ENCODE data around the gene RECK.
"Not testable (repeated sequence)": the region's sequence is repeated elsewhere in the genome, so short reads cannot be mapped to it uniquely, and the experiment has no call there.

RECK gene

GRCh38 chr9:36150574-36151315 lies 114.0 kb downstream of the RECK start:
- no peak for DNase-seq
- Histone ChIP-seq H3K36me3 (ENCODE audit: control insufficient read depth, insufficient read depth, low read length) (peaks cover 3% of the 10 kb centered on the region), H3K4me3 (ENCODE audit: insufficient read depth, low read depth, low read length, poor library complexity, severe bottlenecking) (no peak overlapping the region), H3K27me3 (replicated peaks; ENCODE audit: control insufficient read depth, insufficient read depth, low read length, poor library complexity, severe bottlenecking) (no peaks in the 10 kb centered on the region), H3K27ac (ENCODE audit: insufficient read depth, low read length, poor library complexity, severe bottlenecking) (peak overlapping the region; percentile 90), H3K4me1 (ENCODE audit: control insufficient read depth, insufficient read depth, low read length, poor library complexity, severe bottlenecking) (peaks cover 68% of the 10 kb centered on the region), H3K9me3 (ENCODE audit: control insufficient read depth, low read length) (no peaks in the 10 kb centered on the region)

- H3K9me3 ChIP-seq (ENCODE audit: control insufficient read depth, low read length): no peaks in the 10 kb centered on the region
- peak overlapping the region; percentile 90 for H3K27ac ChIP-seq (ENCODE audit: insufficient read depth, low read length, poor library complexity, severe bottlenecking)
- H3K27me3 ChIP-seq (replicated peaks; ENCODE audit: control insufficient read depth, insufficient read depth, low read length, poor library complexity, severe bottlenecking): no peaks in the 10 kb centered on the region
- peaks cover 4% of the 10 kb centered on the region for H3K36me3 ChIP-seq (ENCODE audit: control insufficient read depth, insufficient read depth, low read length)
- peaks cover 60% of the 10 kb centered on the region for H3K4me1 ChIP-seq (ENCODE audit: control insufficient read depth, insufficient read depth, low read length, poor library complexity, severe bottlenecking)
- H3K4me3 ChIP-seq (ENCODE audit: insufficient read depth, low read depth, low read length, poor library complexity, severe bottlenecking): peak overlapping the region; percentile 42
- DNase-seq: peak; percentile 84 to 88 (median 87)
These were observed 114.8 kb downstream of the RECK start for GRCh38 chr9:36151316-36152210.

- H3K9me3 ChIP-seq (ENCODE audit: control insufficient read depth, low read length): no peaks in the 10 kb centered on the region
- H3K4me3 ChIP-seq (ENCODE audit: insufficient read depth, low read depth, low read length, poor library complexity, severe bottlenecking): no peak overlapping the region
- H3K4me1 ChIP-seq (ENCODE audit: control insufficient read depth, insufficient read depth, low read length, poor library complexity, severe bottlenecking): peaks cover 51% of the 10 kb centered on the region
- peak overlapping the region; percentile 90 for H3K27ac ChIP-seq (ENCODE audit: insufficient read depth, low read length, poor library complexity, severe bottlenecking)
- H3K27me3 ChIP-seq (replicated peaks; ENCODE audit: control insufficient read depth, insufficient read depth, low read length, poor library complexity, severe bottlenecking): no peaks in the 10 kb centered on the region
- no peak for DNase-seq
- H3K36me3 ChIP-seq (ENCODE audit: control insufficient read depth, insufficient read depth, low read length): peaks cover 4% of the 10 kb centered on the region
These were observed 116.2 kb downstream of the RECK start for GRCh38 chr9:36152741-36153438.

GRCh38 chr9:36153746-36154145 lies 117.0 kb downstream of the RECK start:
- H3K9me3 ChIP-seq (ENCODE audit: control insufficient read depth, low read length): no peaks in the 10 kb centered on the region
- H3K36me3 ChIP-seq (ENCODE audit: control insufficient read depth, insufficient read depth, low read length): peaks cover 8% of the 10 kb centered on the region
- H3K4me3 ChIP-seq (ENCODE audit: insufficient read depth, low read depth, low read length, poor library complexity, severe bottlenecking): no peak overlapping the region
- H3K4me1 ChIP-seq (ENCODE audit: control insufficient read depth, insufficient read depth, low read length, poor library complexity, severe bottlenecking): peaks cover 43% of the 10 kb centered on the region
- H3K27ac ChIP-seq (ENCODE audit: insufficient read depth, low read length, poor library complexity, severe bottlenecking): no peak overlapping the region
- no peaks in the 10 kb centered on the region for H3K27me3 ChIP-seq (replicated peaks; ENCODE audit: control insufficient read depth, insufficient read depth, low read length, poor library complexity, severe bottlenecking)
- DNase-seq: no peak

GRCh38 chr9:36154331-36154952 lies 117.7 kb downstream of the RECK start:
- Histone ChIP-seq H3K4me3 (ENCODE audit: insufficient read depth, low read depth, low read length, poor library complexity, severe bottlenecking) (no peak overlapping the region), H3K27me3 (replicated peaks; ENCODE audit: control insufficient read depth, insufficient read depth, low read length, poor library complexity, severe bottlenecking) (no peaks in the 10 kb centered on the region), H3K9me3 (ENCODE audit: control insufficient read depth, low read length) (no peaks in the 10 kb centered on the region), H3K27ac (ENCODE audit: insufficient read depth, low read length, poor library complexity, severe bottlenecking) (no peak overlapping the region), H3K4me1 (ENCODE audit: control insufficient read depth, insufficient read depth, low read length, poor library complexity, severe bottlenecking) (peaks cover 36% of the 10 kb centered on the region), H3K36me3 (ENCODE audit: control insufficient read depth, insufficient read depth, low read length) (peaks cover 12% of the 10 kb centered on the region)
- DNase-seq: no peak

- Histone ChIP-seq H3K4me1 (ENCODE audit: control insufficient read depth, insufficient read depth, low read length, poor library complexity, severe bottlenecking) (peaks cover 23% of the 10 kb centered on the region), H3K36me3 (ENCODE audit: control insufficient read depth, insufficient read depth, low read length) (peaks cover 14% of the 10 kb centered on the region), H3K4me3 (ENCODE audit: insufficient read depth, low read depth, low read length, poor library complexity, severe bottlenecking) (no peak overlapping the region), H3K27me3 (replicated peaks; ENCODE audit: control insufficient read depth, insufficient read depth, low read length, poor library complexity, severe bottlenecking) (no peaks in the 10 kb centered on the region), H3K9me3 (ENCODE audit: control insufficient read depth, low read length) (no peaks in the 10 kb centered on the region), H3K27ac (ENCODE audit: insufficient read depth, low read length, poor library complexity, severe bottlenecking) (no peak overlapping the region)
- DNase-seq: no peak
These were observed 119.4 kb downstream of the RECK start for GRCh38 chr9:36156116-36156515.

GRCh38 chr9:36158122-36158521 lies 121.4 kb downstream of the RECK start:
- Histone ChIP-seq H3K27me3 (replicated peaks; ENCODE audit: control insufficient read depth, insufficient read depth, low read length, poor library complexity, severe bottlenecking) (no peaks in the 10 kb centered on the region), H3K27ac (ENCODE audit: insufficient read depth, low read length, poor library complexity, severe bottlenecking) (no peak overlapping the region), H3K9me3 (ENCODE audit: control insufficient read depth, low read length) (no peaks in the 10 kb centered on the region), H3K36me3 (ENCODE audit: control insufficient read depth, insufficient read depth, low read length) (peaks cover 21% of the 10 kb centered on the region), H3K4me1 (ENCODE audit: control insufficient read depth, insufficient read depth, low read length, poor library complexity, severe bottlenecking) (peaks cover 5% of the 10 kb centered on the region), H3K4me3 (ENCODE audit: insufficient read depth, low read depth, low read length, poor library complexity, severe bottlenecking) (no peak overlapping the region)
- DNase-seq: no peak

GRCh38 chr9:36158917-36159316 lies 122.2 kb downstream of the RECK start:
- DNase-seq: no peak
- H3K36me3 ChIP-seq (ENCODE audit: control insufficient read depth, insufficient read depth, low read length): peaks cover 21% of the 10 kb centered on the region
- H3K27ac ChIP-seq (ENCODE audit: insufficient read depth, low read length, poor library complexity, severe bottlenecking): no peak overlapping the region
- no peak overlapping the region for H3K4me3 ChIP-seq (ENCODE audit: insufficient read depth, low read depth, low read length, poor library complexity, severe bottlenecking)
- no peaks in the 10 kb centered on the region for H3K4me1 ChIP-seq (ENCODE audit: control insufficient read depth, insufficient read depth, low read length, poor library complexity, severe bottlenecking)
- H3K9me3 ChIP-seq (ENCODE audit: control insufficient read depth, low read length): no peaks in the 10 kb centered on the region
- no peaks in the 10 kb centered on the region for H3K27me3 ChIP-seq (replicated peaks; ENCODE audit: control insufficient read depth, insufficient read depth, low read length, poor library complexity, severe bottlenecking)

- not testable (repeated sequence) for H3K27ac ChIP-seq (ENCODE audit: insufficient read depth, low read length, poor library complexity, severe bottlenecking); H3K27me3 ChIP-seq (replicated peaks; ENCODE audit: control insufficient read depth, insufficient read depth, low read length, poor library complexity, severe bottlenecking); H3K4me3 ChIP-seq (ENCODE audit: insufficient read depth, low read depth, low read length, poor library complexity, severe bottlenecking); H3K9me3 ChIP-seq (ENCODE audit: control insufficient read depth, low read length); DNase-seq; H3K4me1 ChIP-seq (ENCODE audit: control insufficient read depth, insufficient read depth, low read length, poor library complexity, severe bottlenecking)
- peaks cover 21% of the 10 kb centered on the region for H3K36me3 ChIP-seq (ENCODE audit: control insufficient read depth, insufficient read depth, low read length)
These were observed 122.8 kb downstream of the RECK start for GRCh38 chr9:36159509-36159908.
